ENCODE measurements around the gene SLC39A12. TPM values are rescaled to one million over a fixed set of nuclear protein-coding genes. Genes with fewer than 3 reads are reported as not detected.

The SLC39A12 gene
- under 1 TPM; 0.27 to 0.32 TPM for total RNA-seq
- not detected for polyA plus RNA-seq
- long read RNA-seq, donor 1 = 0 reads
- long read RNA-seq, donor 2 = 0 reads

DNA sequence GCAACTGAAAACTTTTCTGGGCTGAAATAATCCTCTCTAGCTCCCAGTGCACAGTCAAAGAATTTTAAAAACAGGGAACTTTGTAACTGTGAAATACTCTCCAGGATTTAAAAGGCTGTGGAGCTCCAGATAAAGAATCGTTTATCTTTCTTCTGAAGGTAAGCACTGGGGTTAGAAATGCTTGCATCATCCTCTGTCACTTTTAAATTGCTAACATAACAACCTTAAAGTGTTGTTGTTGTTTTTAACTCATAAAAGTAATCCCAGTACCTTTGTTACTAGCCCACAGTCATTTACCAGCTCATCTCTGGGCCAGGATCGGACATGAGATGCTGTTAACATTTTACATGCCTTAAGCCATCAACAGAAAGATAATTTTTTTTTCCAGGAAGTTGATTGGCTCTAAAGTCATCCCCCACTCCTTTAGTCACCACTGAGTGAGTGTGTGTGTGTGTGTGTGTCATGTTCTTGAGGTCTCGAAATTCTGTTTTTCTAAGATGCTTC is at the start of gene SLC39A12:
SLC39A12 (plus strand) TSS at position 51 of the 504 bp plus-strand sequence. CDS start 1,359 bp downstream, outside the sequence.
- no peaks in the 10 kb centered on the region for H3K36me3 ChIP-seq (ENCODE audit: control insufficient read depth in 1 of 2, insufficient read depth in 2 of 2, low read length in 1 of 2)
- ATAC-seq (ENCODE audit: low FRiP score) (no peak), DNase-seq (no peak)
- no peak within 1 kb of the TSS for H3K4me3 ChIP-seq (ENCODE audit: low read length in 2 of 2)
- no peak within 1 kb of the TSS for H3K27ac ChIP-seq (ENCODE audit: low read depth in 1 of 2, low read length in 2 of 2)
- no peaks in the 10 kb centered on the region for H3K4me1 ChIP-seq (ENCODE audit: control insufficient read depth in 1 of 2, insufficient read depth in 2 of 2, low read length in 2 of 2)
- intact Hi-C loops (cut with DNase I) = no loop called here
- no peaks in the 10 kb centered on the region for H3K27me3 ChIP-seq (ENCODE audit: control insufficient read depth in 1 of 2, insufficient read depth in 2 of 2, low read length in 1 of 2)
- 49 to 56% methylated on average over 3 of the region's 3 CpGs for WGBS, 2 donors
- H3K9me3 ChIP-seq (ENCODE audit: control insufficient read depth, low read length) = no peaks in the 10 kb centered on the region

DNA sequence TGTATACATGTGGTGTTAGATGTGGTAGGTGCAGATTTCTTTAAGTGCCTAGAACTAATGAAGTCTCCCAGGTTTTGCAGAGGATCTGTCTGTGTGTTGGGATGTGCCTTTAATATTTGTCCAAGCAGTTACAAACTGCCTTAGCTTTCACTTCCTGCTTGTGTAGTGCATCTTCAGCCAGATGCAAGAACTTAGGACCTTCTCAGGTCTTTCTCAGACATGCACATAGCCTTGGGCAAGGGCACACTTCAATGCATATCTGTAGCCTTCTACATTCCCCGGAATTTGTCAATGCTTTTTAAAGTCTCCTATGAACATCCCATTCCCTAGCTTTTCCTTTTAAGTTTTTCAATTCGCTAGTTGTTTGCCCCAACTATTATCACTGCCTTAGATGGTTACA is 47.2 kb upstream of the SLC39A12 start:
- intact Hi-C loops (cut with DNase I) = no loop called here
- no peak for ATAC-seq (ENCODE audit: low FRiP score)

GRCh38 chr10:17905491-17905890 is 46.2 kb upstream of the SLC39A12 start:
- Histone ChIP-seq H3K27ac (ENCODE audit: low read depth in 1 of 2, low read length in 2 of 2) (no peak overlapping the region), H3K4me1 (ENCODE audit: control insufficient read depth in 1 of 2, insufficient read depth in 2 of 2, low read length in 2 of 2) (no peaks in the 10 kb centered on the region), H3K4me3 (ENCODE audit: low read length in 2 of 2) (no peak overlapping the region), H3K9me3 (ENCODE audit: control insufficient read depth, low read length) (no peaks in the 10 kb centered on the region), H3K36me3 (ENCODE audit: control insufficient read depth in 1 of 2, insufficient read depth in 2 of 2, low read length in 1 of 2) (no peaks in the 10 kb centered on the region), H3K27me3 (ENCODE audit: control insufficient read depth in 1 of 2, insufficient read depth in 2 of 2, low read length in 1 of 2) (no peaks in the 10 kb centered on the region)
- intact Hi-C loops (cut with DNase I) = no loop called here
- ATAC-seq (ENCODE audit: low FRiP score) (no peak), DNase-seq (no peak)
- WGBS, 2 donors = 72 to 75% methylated on average over 3 of the region's 3 CpGs

More for the DNA sequence above, 47.2 kb upstream of the SLC39A12 start:
- no peaks in the 10 kb centered on the region for H3K36me3 ChIP-seq (ENCODE audit: control insufficient read depth in 1 of 2, insufficient read depth in 2 of 2, low read length in 1 of 2)
- H3K9me3 ChIP-seq (ENCODE audit: control insufficient read depth, low read length) = no peaks in the 10 kb centered on the region
- no peak overlapping the region for H3K4me3 ChIP-seq (ENCODE audit: low read length in 2 of 2)
- no peaks in the 10 kb centered on the region for H3K4me1 ChIP-seq (ENCODE audit: control insufficient read depth in 1 of 2, insufficient read depth in 2 of 2, low read length in 2 of 2)
- no peaks in the 10 kb centered on the region for H3K27me3 ChIP-seq (ENCODE audit: control insufficient read depth in 1 of 2, insufficient read depth in 2 of 2, low read length in 1 of 2)
- DNase-seq = no peak
- no peak overlapping the region for H3K27ac ChIP-seq (ENCODE audit: low read depth in 1 of 2, low read length in 2 of 2)
- 91 to 92% methylated on average over 2 of the region's 2 CpGs for WGBS, 2 donors

DNA sequence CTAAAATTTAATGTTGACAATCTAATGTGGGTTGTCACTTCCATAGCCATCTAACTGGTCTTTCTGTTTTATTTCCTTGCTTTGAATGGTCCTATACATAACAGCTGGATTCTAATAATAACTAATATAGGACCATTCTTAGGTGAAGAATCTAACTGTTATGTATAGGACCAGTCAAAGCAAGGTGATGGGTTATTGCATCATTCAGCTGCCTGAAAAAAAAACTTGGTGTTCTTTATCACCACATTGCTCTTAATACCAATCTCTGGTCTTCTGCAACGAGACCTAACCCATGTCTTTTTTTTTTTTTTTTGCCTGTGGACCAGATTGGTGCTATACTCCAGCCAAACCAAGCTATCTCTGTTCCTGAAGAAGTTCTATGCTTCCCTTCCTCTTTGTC is 45.7 kb upstream of the SLC39A12 start:
- ATAC-seq (ENCODE audit: low FRiP score) = no peak
- H3K27me3 ChIP-seq (ENCODE audit: control insufficient read depth in 1 of 2, insufficient read depth in 2 of 2, low read length in 1 of 2) = no peaks in the 10 kb centered on the region
- WGBS, 2 donors = 51 to 56% methylated on average over 1 of the region's 1 CpG
- no peak overlapping the region for H3K4me3 ChIP-seq (ENCODE audit: low read length in 2 of 2)
- no peak for DNase-seq
- H3K27ac ChIP-seq (ENCODE audit: low read depth in 1 of 2, low read length in 2 of 2) = no peak overlapping the region
- no peaks in the 10 kb centered on the region for H3K9me3 ChIP-seq (ENCODE audit: control insufficient read depth, low read length)
- H3K4me1 ChIP-seq (ENCODE audit: control insufficient read depth in 1 of 2, insufficient read depth in 2 of 2, low read length in 2 of 2) = no peaks in the 10 kb centered on the region
- no peaks in the 10 kb centered on the region for H3K36me3 ChIP-seq (ENCODE audit: control insufficient read depth in 1 of 2, insufficient read depth in 2 of 2, low read length in 1 of 2)
- intact Hi-C loops (cut with DNase I) = no loop called here

DNA sequence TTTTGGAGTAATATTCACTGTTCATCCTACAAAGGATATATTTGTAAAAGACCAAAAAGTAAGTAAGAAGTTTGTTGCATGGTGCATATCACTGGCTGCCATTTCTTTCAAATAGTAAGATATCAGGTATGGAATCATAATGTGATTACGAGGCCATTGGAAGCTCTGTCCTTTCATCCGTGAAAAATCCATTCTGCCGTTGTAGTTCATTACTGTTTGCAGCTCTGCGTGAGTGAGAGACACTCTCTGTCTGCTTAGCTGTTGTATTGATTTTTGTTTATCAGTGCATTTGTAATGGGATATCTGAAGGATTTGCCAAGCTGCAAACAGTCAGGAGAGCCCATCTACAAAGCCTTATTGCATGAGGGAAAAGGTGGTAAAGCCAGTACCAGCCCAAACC is 44.1 kb upstream of the SLC39A12 start:
- H3K36me3 ChIP-seq (ENCODE audit: control insufficient read depth in 1 of 2, insufficient read depth in 2 of 2, low read length in 1 of 2) = no peaks in the 10 kb centered on the region
- H3K27ac ChIP-seq (ENCODE audit: low read depth in 1 of 2, low read length in 2 of 2) = no peak overlapping the region
- no peak for DNase-seq
- no peaks in the 10 kb centered on the region for H3K27me3 ChIP-seq (ENCODE audit: control insufficient read depth in 1 of 2, insufficient read depth in 2 of 2, low read length in 1 of 2)
- H3K9me3 ChIP-seq (ENCODE audit: control insufficient read depth, low read length) = no peaks in the 10 kb centered on the region
- H3K4me1 ChIP-seq (ENCODE audit: control insufficient read depth in 1 of 2, insufficient read depth in 2 of 2, low read length in 2 of 2) = no peaks in the 10 kb centered on the region
- intact Hi-C loops (cut with DNase I) = loop anchor here in 1 of 2 donors (2.0 kb wide), 1 partner anchor 305 kb away; no protein-coding TSS in a partner anchor
- no peak overlapping the region for H3K4me3 ChIP-seq (ENCODE audit: low read length in 2 of 2)
- WGBS, 2 donors = 93 to 96% methylated on average over 4 of the region's 4 CpGs
- ATAC-seq (ENCODE audit: low FRiP score) = no peak

- intact Hi-C loops (cut with DNase I) = loop anchor here (2.0 to 5.0 kb wide), 4 partner anchors 192 to 402 kb away; no protein-coding TSS in a partner anchor
- H3K27ac ChIP-seq (ENCODE audit: low read depth in 1 of 2, low read length in 2 of 2) = no peak overlapping the region
- H3K4me3 ChIP-seq (ENCODE audit: low read length in 2 of 2) = no peak overlapping the region
- ATAC-seq (ENCODE audit: low FRiP score) = no peak
- no peaks in the 10 kb centered on the region for H3K9me3 ChIP-seq (ENCODE audit: control insufficient read depth, low read length)
- DNase-seq = no peak
- no peaks in the 10 kb centered on the region for H3K27me3 ChIP-seq (ENCODE audit: control insufficient read depth in 1 of 2, insufficient read depth in 2 of 2, low read length in 1 of 2)
- H3K36me3 ChIP-seq (ENCODE audit: control insufficient read depth in 1 of 2, insufficient read depth in 2 of 2, low read length in 1 of 2) = no peaks in the 10 kb centered on the region
- 16 to 17% methylated on average over 12 of the region's 12 CpGs for WGBS, 2 donors
- H3K4me1 ChIP-seq (ENCODE audit: control insufficient read depth in 1 of 2, insufficient read depth in 2 of 2, low read length in 2 of 2) = no peaks in the 10 kb centered on the region
These were observed 41.5 kb upstream of the SLC39A12 start for GRCh38 chr10:17910125-17910789.

DNA sequence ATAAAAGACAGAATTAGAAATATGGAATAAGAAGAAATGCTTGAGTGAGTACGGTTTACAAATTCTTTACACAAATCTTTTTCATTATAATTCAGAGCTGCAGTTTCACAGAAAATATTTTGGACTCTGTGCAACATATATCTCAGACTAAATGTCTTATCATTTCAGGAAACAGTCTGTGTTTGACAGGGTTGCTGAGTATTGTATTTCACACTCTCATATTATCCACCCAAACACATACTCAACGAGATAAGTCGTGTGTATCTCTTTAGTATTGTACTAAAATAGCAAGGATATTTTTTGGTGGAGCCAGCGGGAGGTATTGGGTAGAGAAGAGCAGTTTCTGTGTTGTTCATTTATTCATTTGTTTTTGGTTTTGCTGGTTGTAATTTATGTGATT is 39.0 kb upstream of the SLC39A12 start:
- Histone ChIP-seq H3K27ac (ENCODE audit: low read depth in 1 of 2, low read length in 2 of 2) (no peak overlapping the region), H3K9me3 (ENCODE audit: control insufficient read depth, low read length) (no peaks in the 10 kb centered on the region), H3K4me3 (ENCODE audit: low read length in 2 of 2) (no peak overlapping the region), H3K27me3 (ENCODE audit: control insufficient read depth in 1 of 2, insufficient read depth in 2 of 2, low read length in 1 of 2) (no peaks in the 10 kb centered on the region), H3K36me3 (ENCODE audit: control insufficient read depth in 1 of 2, insufficient read depth in 2 of 2, low read length in 1 of 2) (no peaks in the 10 kb centered on the region), H3K4me1 (ENCODE audit: control insufficient read depth in 1 of 2, insufficient read depth in 2 of 2, low read length in 2 of 2) (no peaks in the 10 kb centered on the region)
- 6 to 10% methylated on average over 4 of the region's 4 CpGs for WGBS, 2 donors
- DNase-seq = no peak
- ATAC-seq (ENCODE audit: low FRiP score) = no peak
- intact Hi-C loops (cut with DNase I) = loop anchor here (5.0 kb wide), 3 partner anchors 190 to 400 kb away; no protein-coding TSS in a partner anchor

DNA sequence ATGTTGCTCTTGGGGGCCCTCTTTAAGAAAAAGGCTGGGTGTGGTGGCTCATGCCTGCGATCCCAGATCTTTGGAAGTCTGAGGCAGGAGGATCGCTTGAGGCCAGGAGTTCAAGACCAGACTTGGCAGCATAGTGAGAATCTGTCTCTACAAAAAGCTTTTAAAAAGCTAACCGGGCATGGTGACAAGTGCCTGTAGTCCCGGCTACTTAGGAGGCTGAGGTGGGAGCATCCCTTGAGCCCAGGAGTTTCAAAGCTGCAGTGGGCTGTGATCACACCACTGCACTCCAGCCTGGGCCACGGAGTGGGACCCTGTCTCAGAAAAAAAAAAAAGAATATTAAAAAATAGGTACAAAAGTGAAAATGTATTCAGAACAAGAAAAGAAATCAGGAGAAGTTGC is 38.1 kb upstream of the SLC39A12 start:
- Histone ChIP-seq H3K27ac (ENCODE audit: low read depth in 1 of 2, low read length in 2 of 2) (no peak overlapping the region), H3K4me3 (ENCODE audit: low read length in 2 of 2) (no peak overlapping the region), H3K9me3 (ENCODE audit: control insufficient read depth, low read length) (no peaks in the 10 kb centered on the region), H3K4me1 (ENCODE audit: control insufficient read depth in 1 of 2, insufficient read depth in 2 of 2, low read length in 2 of 2) (no peaks in the 10 kb centered on the region), H3K27me3 (ENCODE audit: control insufficient read depth in 1 of 2, insufficient read depth in 2 of 2, low read length in 1 of 2) (no peaks in the 10 kb centered on the region), H3K36me3 (ENCODE audit: control insufficient read depth in 1 of 2, insufficient read depth in 2 of 2, low read length in 1 of 2) (no peaks in the 10 kb centered on the region)
- no peak for ATAC-seq (ENCODE audit: low FRiP score)
- intact Hi-C loops (cut with DNase I) = loop anchor here (2.0 to 5.0 kb wide), 4 partner anchors 189 to 399 kb away; no protein-coding TSS in a partner anchor
- 44 to 59% methylated on average over 5 of the region's 5 CpGs for WGBS, 2 donors
- no peak for DNase-seq
